ENCODE results near the gene RBM33.

Gene RBM33

DNA sequence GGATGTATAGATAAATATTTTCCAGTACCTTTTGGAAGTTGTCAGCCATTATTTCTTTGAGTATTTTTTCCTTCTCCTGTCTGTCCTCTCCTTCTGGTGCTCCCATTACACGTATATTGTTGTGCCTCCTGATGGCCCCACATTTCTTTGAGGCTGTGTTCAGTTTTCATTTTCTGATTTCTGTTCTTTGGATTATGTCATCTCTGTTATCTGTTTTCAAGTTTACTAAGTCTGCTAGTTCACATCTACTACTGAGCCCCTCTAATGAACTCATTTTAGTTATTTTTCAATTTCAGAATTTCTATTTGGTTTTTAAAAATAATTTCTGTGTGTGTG, 16.3 kb downstream of the RBM33 start:
- DNase-seq (ENCODE audit: low read depth, low spot score) = no peak
- Histone ChIP-seq H3K27ac (no peak overlapping the region), H3K4me3 (no peak overlapping the region), H3K9ac (ENCODE audit: insufficient read length) (no peak overlapping the region), H3K9me3 (ENCODE audit: low read depth, low read length) (no peaks in the 10 kb centered on the region), H3K36me3 (ENCODE audit: insufficient read depth, low read length) (peaks cover 34% of the 10 kb centered on the region)
- TF ChIP-seq FOXP2 (optimal IDR thresholded peaks at IDR 0.05; ENCODE audit: control extremely low read depth, extremely low read length, insufficient read depth) (no peak), POLR2AphosphoS5 (IDR thresholded peaks at IDR 0.05; ENCODE audit: borderline replicate concordance, low read depth, low read length) (no peak), EZH2 (IDR thresholded peaks at IDR 0.05) (no peak)

- Histone ChIP-seq H3K27ac (peak overlapping the region; percentile 95), H3K9ac (ENCODE audit: insufficient read length) (no peak overlapping the region), H3K9me3 (ENCODE audit: low read depth, low read length) (no peaks in the 10 kb centered on the region), H3K4me3 (no peak overlapping the region), H3K36me3 (ENCODE audit: insufficient read depth, low read length) (peaks cover 30% of the 10 kb centered on the region)
- no peak for DNase-seq (ENCODE audit: low read depth, low spot score)
- no peak for TF ChIP-seq POLR2AphosphoS5 (IDR thresholded peaks at IDR 0.05; ENCODE audit: borderline replicate concordance, low read depth, low read length)
- no peak for TF ChIP-seq FOXP2 (optimal IDR thresholded peaks at IDR 0.05; ENCODE audit: control extremely low read depth, extremely low read length, insufficient read depth)
- no peak for TF ChIP-seq EZH2 (IDR thresholded peaks at IDR 0.05)
Observed at GRCh38 chr7:155662343-155663043, 18.0 kb downstream of the RBM33 start.

DNA sequence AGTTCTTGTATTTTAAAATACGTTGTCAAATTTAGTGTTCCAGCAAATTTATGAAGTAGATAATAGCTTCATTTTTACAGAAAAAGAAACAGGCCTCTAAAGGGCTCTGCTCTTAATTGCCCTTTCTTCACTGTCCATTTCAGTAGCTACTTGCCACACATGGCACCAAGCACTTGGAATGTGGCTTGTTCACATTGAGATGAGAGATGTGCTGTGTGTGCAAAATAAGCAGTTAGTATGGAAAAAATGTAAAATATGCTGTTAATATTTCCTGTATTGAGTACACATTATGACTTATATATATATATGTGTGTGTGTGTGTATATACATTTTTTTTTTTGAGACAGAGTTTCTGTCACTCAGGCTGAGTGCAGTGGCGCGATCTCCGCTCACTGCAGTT, 19.5 kb downstream of the RBM33 start:
- Histone ChIP-seq H3K9ac (ENCODE audit: insufficient read length) (peak overlapping the region; percentile 56), H3K4me3 (peak overlapping the region; percentile 42; the same call in 1 of the 2 replicates), H3K9me3 (ENCODE audit: low read depth, low read length) (no peaks in the 10 kb centered on the region), H3K36me3 (ENCODE audit: insufficient read depth, low read length) (peaks cover 26% of the 10 kb centered on the region), H3K27ac (peak overlapping the region; percentile 95)
- DNase-seq (ENCODE audit: low read depth, low spot score) = no peak
- no peak for TF ChIP-seq FOXP2 (optimal IDR thresholded peaks at IDR 0.05; ENCODE audit: control extremely low read depth, extremely low read length, insufficient read depth)
- no peak for TF ChIP-seq EZH2 (IDR thresholded peaks at IDR 0.05)
- no peak for TF ChIP-seq POLR2AphosphoS5 (IDR thresholded peaks at IDR 0.05; ENCODE audit: borderline replicate concordance, low read depth, low read length)

- TF ChIP-seq EZH2 (IDR thresholded peaks at IDR 0.05) (no peak), POLR2AphosphoS5 (IDR thresholded peaks at IDR 0.05; ENCODE audit: borderline replicate concordance, low read depth, low read length) (no peak), FOXP2 (optimal IDR thresholded peaks at IDR 0.05; ENCODE audit: control extremely low read depth, extremely low read length, insufficient read depth) (no peak)
- peaks cover 17% of the 10 kb centered on the region for H3K36me3 ChIP-seq (ENCODE audit: insufficient read depth, low read length)
- no peaks in the 10 kb centered on the region for H3K9me3 ChIP-seq (ENCODE audit: low read depth, low read length)
- no peak overlapping the region for H3K9ac ChIP-seq (ENCODE audit: insufficient read length)
- DNase-seq (ENCODE audit: low read depth, low spot score) = no peak
- H3K27ac ChIP-seq = peak overlapping the region; percentile 95
- no peak overlapping the region for H3K4me3 ChIP-seq
Observed at GRCh38 chr7:155665079-155665956, 20.9 kb downstream of the RBM33 start.

- no peak overlapping the region for H3K4me3 ChIP-seq
Observed at GRCh38 chr7:155665957-155666287, 21.5 kb downstream of the RBM33 start.

GRCh38 chr7:155667241-155667829, 22.9 kb downstream of the RBM33 start:
- DNase-seq (ENCODE audit: low read depth, low spot score) = no peak
- no peaks in the 10 kb centered on the region for H3K9me3 ChIP-seq (ENCODE audit: low read depth, low read length)
- no peak overlapping the region for H3K27ac ChIP-seq
- TF ChIP-seq FOXP2 (optimal IDR thresholded peaks at IDR 0.05; ENCODE audit: control extremely low read depth, extremely low read length, insufficient read depth) (no peak), EZH2 (IDR thresholded peaks at IDR 0.05) (no peak), POLR2AphosphoS5 (IDR thresholded peaks at IDR 0.05; ENCODE audit: borderline replicate concordance, low read depth, low read length) (no peak)
- H3K9ac ChIP-seq (ENCODE audit: insufficient read length) = no peak overlapping the region
- H3K36me3 ChIP-seq (ENCODE audit: insufficient read depth, low read length) = peaks cover 16% of the 10 kb centered on the region
- no peak overlapping the region for H3K4me3 ChIP-seq

More at GRCh38 chr7:155665957-155666287, 21.5 kb downstream of the RBM33 start:
- no peak for TF ChIP-seq EZH2 (IDR thresholded peaks at IDR 0.05)
- TF ChIP-seq POLR2AphosphoS5 (IDR thresholded peaks at IDR 0.05; ENCODE audit: borderline replicate concordance, low read depth, low read length) = no peak
- no peak for TF ChIP-seq FOXP2 (optimal IDR thresholded peaks at IDR 0.05; ENCODE audit: control extremely low read depth, extremely low read length, insufficient read depth)
- no peak for DNase-seq (ENCODE audit: low read depth, low spot score)
- H3K9me3 ChIP-seq (ENCODE audit: low read depth, low read length) = no peaks in the 10 kb centered on the region
- H3K27ac ChIP-seq = peak overlapping the region; percentile 95; the same call in 1 of the 2 replicates
- H3K36me3 ChIP-seq (ENCODE audit: insufficient read depth, low read length) = peaks cover 16% of the 10 kb centered on the region
- H3K9ac ChIP-seq (ENCODE audit: insufficient read length) = no peak overlapping the region

DNA sequence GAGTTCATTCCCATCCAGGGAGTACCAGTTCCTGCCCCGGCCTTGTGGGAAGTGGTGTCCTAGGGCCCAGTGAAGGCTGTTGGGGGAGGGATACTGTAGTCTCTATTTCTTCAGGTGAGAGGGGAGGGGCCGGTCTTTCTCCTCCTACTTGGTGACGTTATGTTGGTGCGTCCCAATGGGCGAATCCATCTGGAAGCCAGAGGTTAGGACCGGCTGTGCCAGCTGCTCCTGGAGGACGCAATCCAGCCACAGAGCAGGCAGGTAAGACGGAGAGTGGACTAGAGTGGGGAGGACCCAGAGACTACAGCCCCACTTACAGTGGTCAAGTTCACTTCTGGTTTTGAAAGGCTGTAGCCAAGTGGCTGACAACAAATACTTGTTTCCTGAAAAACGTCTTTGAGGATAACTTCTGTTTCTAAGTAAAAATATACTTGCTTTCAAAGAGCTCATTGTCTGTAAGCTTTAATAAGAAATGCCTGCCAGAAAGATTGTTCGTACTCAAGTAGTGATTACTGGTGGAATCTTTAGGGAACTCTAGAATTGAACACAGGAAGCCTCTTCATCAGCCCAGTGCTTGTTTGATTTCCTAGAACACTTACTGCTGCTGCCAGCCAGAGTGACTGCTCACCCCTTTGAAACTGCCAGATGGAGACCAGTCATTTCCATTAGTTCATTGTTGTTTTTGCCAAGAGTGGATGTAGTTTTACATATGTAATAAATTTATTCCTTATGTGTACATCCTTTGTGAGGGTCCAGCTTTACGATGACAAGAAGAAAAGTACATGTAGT, 25.4 kb downstream of the RBM33 start:
- DNase-seq (ENCODE audit: low read depth, low spot score) = no peak
- Histone ChIP-seq H3K27ac (no peak overlapping the region; the same call in none of the 2 replicates), H3K9me3 (ENCODE audit: low read depth, low read length) (no peaks in the 10 kb centered on the region), H3K36me3 (ENCODE audit: insufficient read depth, low read length) (peaks cover 28% of the 10 kb centered on the region), H3K4me3 (no peak overlapping the region), H3K9ac (ENCODE audit: insufficient read length) (no peak overlapping the region)
- TF ChIP-seq FOXP2 (optimal IDR thresholded peaks at IDR 0.05; ENCODE audit: control extremely low read depth, extremely low read length, insufficient read depth) = no peak
- no peak for TF ChIP-seq POLR2AphosphoS5 (IDR thresholded peaks at IDR 0.05; ENCODE audit: borderline replicate concordance, low read depth, low read length)
- TF ChIP-seq EZH2 (IDR thresholded peaks at IDR 0.05) = no peak
